A549 (cell line): ENCODE measurements around the gene OPRL1. TPM values are rescaled to one million over a fixed set of nuclear protein-coding genes. Genes with fewer than 3 reads are reported as not detected.

Experiments used
- ATAC-seq, 2 experiments: fragments of 200-7000 bp in 1 of 2; fragments of >200 bp in 1 of 2; cut with Nextera tagmentation in 1 of 2; cut with Tn5 transposase in 1 of 2; 3 replicates each; pipeline versions ENCODE4 v1.8.0 to v1.9.1; 2018 to 2020; ENCODE audit warnings: mild to moderate bottlenecking in 1 of 2, moderate library complexity in 1 of 2
- CTCF ChIA-PET: fragments of 300-600 bp; sonication (Branson Sonifier 250); formaldehyde crosslinking; extraction: SDS; loops from one replicate; lab custom pipeline; 2021; ENCODE audit warnings: antibody characterized with exemption, inconsistent platforms; lab: Yijun Ruan, JAX
- POLR2A ChIA-PET: fragments of 350-600 bp; formaldehyde crosslinking; extraction: SDS; loops from one replicate; lab custom pipeline; 2021; ENCODE audit warnings: antibody characterized with exemption, inconsistent platforms; lab: Yijun Ruan, JAX
- DNase-seq, 2 experiments: peaks; one replicate each; pipeline versions ENCODE4 v3.0.0 to v3.0.0-alpha.2; 2011 to 2016; ENCODE audit warnings: low read depth in 1 of 2, low spot score in 1 of 2
- FAIRE-seq: peaks from 2 replicates; lab custom pipeline; 2011; peaks lifted over from hg19 to GRCh38; lab: Jason Lieb, UNC
- H3K27ac ChIP-seq, 2 experiments: fragments of >200 bp; sonication (Bioruptor Twin); formaldehyde crosslinking; 3 replicates each; pipeline ENCODE4 v1.5.1; 2016 to 2017
- H3K4me1 ChIP-seq: fragments of >200 bp; sonication (Bioruptor Twin); formaldehyde crosslinking; 3 replicates; pipeline ENCODE4 v1.6.1; 2016
- H3K4me2 ChIP-seq: fragments of >200 bp; sonication (Bioruptor Twin); formaldehyde crosslinking; 3 replicates; pipeline ENCODE4 v1.6.1; 2016
- H3K4me3 ChIP-seq: fragments of >200 bp; sonication (Bioruptor Twin); formaldehyde crosslinking; 3 replicates; pipeline ENCODE4 v1.5.1; 2016
- H3K9me3 ChIP-seq: fragments of >200 bp; sonication (Bioruptor Twin); formaldehyde crosslinking; 3 replicates; pipeline ENCODE4 v1.6.1; 2016
- CBX8 ChIP-seq: fragments of 200-600 bp; sonication (generic); IDR thresholded peaks from 2 replicates; pipeline ENCODE4 v1.6.1; 2016
- CHD2 ChIP-seq: fragments of 150-350 bp; IDR thresholded peaks from 2 replicates; pipeline ENCODE4 v1.6.1; 2014; ENCODE audit warnings: low read length; ENCODE audit not compliant: partially characterized antibody
- CTCF ChIP-seq: fragments of >200 bp; sonication (Bioruptor Twin); formaldehyde crosslinking; IDR thresholded peaks from 3 replicates; pipeline ENCODE4 v1.5.1; 2016
- E2F6 ChIP-seq: IDR thresholded peaks from 2 replicates; pipeline ENCODE4 v1.6.1; 2012; ENCODE audit warnings: low read depth, borderline replicate concordance
- EHF ChIP-seq: fragments of 250-450 bp; sonication (Bioruptor Pico); IDR thresholded peaks from 2 replicates; pipeline ENCODE4 v1.5.0; 2020; ENCODE audit warnings: mild to moderate bottlenecking
- ESRRA ChIP-seq: fragments of 150-350 bp; IDR thresholded peaks from 2 replicates; pipeline ENCODE4 v1.6.1; 2014; ENCODE audit warnings: mild to moderate bottlenecking, low read length, borderline replicate concordance
- FOSB ChIP-seq: fragments of 250-450 bp; sonication (Bioruptor Pico); IDR thresholded peaks from 2 replicates; pipeline ENCODE4 v1.5.0; 2020; ENCODE audit warnings: mild to moderate bottlenecking, moderate library complexity
- HDAC2 ChIP-seq: fragments of 200-600 bp; sonication (generic); IDR thresholded peaks from 2 replicates; pipeline ENCODE4 v1.6.1; 2016
- HES2 ChIP-seq: fragments of >200 bp; sonication (Bioruptor Twin); formaldehyde crosslinking; IDR thresholded peaks from 2 replicates; pipeline ENCODE4 v1.6.1; 2016
- JUN ChIP-seq, 2 experiments: fragments of >200 bp; sonication (Bioruptor Twin); formaldehyde crosslinking; IDR thresholded peaks; 2 replicates in 1 of 2; 3 replicates in 1 of 2; pipeline ENCODE4 v1.6.1; 2016 to 2017
- MAZ ChIP-seq: fragments of 150-350 bp; IDR thresholded peaks from 2 replicates; pipeline ENCODE4 v1.6.1; 2014; ENCODE audit warnings: antibody characterized with exemption, low read depth, low read length, borderline replicate concordance
- MYC ChIP-seq: IDR thresholded peaks from 2 replicates; pipeline ENCODE4 v1.6.1; 2012; ENCODE audit warnings: mild to moderate bottlenecking, inconsistent platforms, low read length, improper control_type of control experiment, borderline replicate concordance
- PBX3 ChIP-seq: IDR thresholded peaks from 2 replicates; pipeline ENCODE4 v1.6.1; 2012
- POLR2A ChIP-seq: IDR thresholded peaks from 2 replicates; pipeline ENCODE4 v1.6.1; 2012; ENCODE audit warnings: mild to moderate bottlenecking, low read length
- POLR2AphosphoS2 ChIP-seq: conservative IDR thresholded peaks from 2 replicates; pipeline ENCODE4 v1.6.1; 2012; ENCODE audit warnings: low read length, improper control_type of control experiment, inconsistent platforms
- RARB ChIP-seq: fragments of 250-450 bp; sonication (Bioruptor Pico); IDR thresholded peaks from 2 replicates; pipeline ENCODE4 v1.8.0; 2021; ENCODE audit warnings: mild to moderate bottlenecking, moderate library complexity
- REST ChIP-seq: fragments of 200-600 bp; sonication (generic); IDR thresholded peaks from 2 replicates; pipeline ENCODE4 v1.6.1; 2016; ENCODE audit warnings: antibody characterized with exemption, mild to moderate bottlenecking, moderate library complexity
- RNF2 ChIP-seq: fragments of 200-600 bp; sonication (generic); IDR thresholded peaks from 2 replicates; pipeline ENCODE4 v1.6.1; 2016; ENCODE audit warnings: low read depth, mild to moderate bottlenecking, antibody characterized with exemption, moderate library complexity, borderline replicate concordance
- SREBF2 ChIP-seq: fragments of 450-650 bp; IDR thresholded peaks from 2 replicates; pipeline ENCODE4 v1.6.1; 2014; ENCODE audit warnings: mild to moderate bottlenecking, moderate library complexity
- TP53 ChIP-seq: fragments of 250-450 bp; sonication (Bioruptor Pico); IDR thresholded peaks from 2 replicates; pipeline ENCODE4 v1.5.0; 2021; ENCODE audit warnings: mild to moderate bottlenecking, moderate library complexity
- USF2 ChIP-seq: fragments of 450-650 bp; IDR thresholded peaks from 2 replicates; pipeline ENCODE4 v1.6.1; 2014; ENCODE audit warnings: antibody characterized with exemption
- ZC3H11A ChIP-seq: fragments of 450-650 bp; IDR thresholded peaks from 2 replicates; pipeline ENCODE4 v1.6.1; 2014; ENCODE audit warnings: antibody characterized with exemption, mild to moderate bottlenecking
- WGBS: methylation state at CpG from one replicate; pipeline ENCODE4 v1.1.6; 2017; ENCODE audit errors: missing lambda C conversion rate; 5-methylcytosine and 5-hydroxymethylcytosine counted together
- polyA plus RNA-seq, 4 experiments: library from polyadenylated mRNA; depleted of rRNA in 3 of 4; stranded (reverse); fragments of >200 nt; fragmentation: RNase III in 1 of 4; extraction: RNeasy Plus Mini Kit Qiagen cat#74134 plus additional on column Dnase treatment in 1 of 4; gene quantifications; 2 replicates in 3 of 4; 3 replicates in 1 of 4; pipeline ENCODE4 v1.2.3, GENCODE V29; 2011 to 2017

Gene OPRL1
- polyA plus RNA-seq, 2 of the 4 experiments (the other 2 are of a cell fraction), result 0.54 to 1.2 TPM

GRCh38 chr20:64115171-64115911 is 35.5 kb downstream of the OPRL1 start:
- FAIRE-seq (no peak), ATAC-seq (no peak)
- H3K27ac ChIP-seq, result no peak overlapping the region
- H3K9me3 ChIP-seq, result no peaks in the 10 kb centered on the region
- TF ChIP-seq TP53 (CRISPR knock-in tag) (no peak), USF2 (no peak), E2F6 (no peak), POLR2AphosphoS2 (no peak), HDAC2 (no peak), ESRRA (no peak), MYC (no peak), FOSB (CRISPR knock-in tag) (no peak), MAZ (no peak), REST (no peak), CBX8 (no peak), EHF (no peak), PBX3 (no peak), POLR2A (no peak), CTCF (no peak), RARB (CRISPR knock-in tag) (no peak)
- TF ChIP-seq, all 56 proteins: peak for 0
- DNase-seq, result no peak
- ChIA-PET CTCF (interaction anchor here (1.3 to 7.6 kb wide), 6 partner anchors 9 to 77 kb away, joined by 3 to 58 read pairs (median 7); partner anchors contain the start of genes LKAAEAR1 and NPBWR2), POLR2A (interaction anchor here (1.3 kb wide), 1 partner anchor 32 kb away, joined by 4 read pairs; the partner anchor contains the start of gene LKAAEAR1)
- 61% methylated on average over 13 of the region's 14 CpGs for WGBS
- no peak overlapping the region for H3K4me3 ChIP-seq
- H3K4me2 ChIP-seq, result no peak overlapping the region
- H3K4me1 ChIP-seq, result no peaks in the 10 kb centered on the region

GRCh38 chr20:64116016-64116415 is 36.1 kb downstream of the OPRL1 start:
- Histone ChIP-seq H3K27ac (no peak overlapping the region), H3K9me3 (no peaks in the 10 kb centered on the region), H3K4me3 (no peak overlapping the region), H3K4me2 (no peak overlapping the region), H3K4me1 (no peaks in the 10 kb centered on the region)
- DNase-seq (no peak), FAIRE-seq (no peak), ATAC-seq (no peak)
- WGBS, result 75% methylated on average over 20 of the region's 21 CpGs
- CTCF ChIA-PET, result interaction anchor here (0.6 to 7.6 kb wide), 9 partner anchors 9 to 136 kb away, joined by 3 to 58 read pairs (median 4); partner anchors contain the start of genes LKAAEAR1 and NPBWR2
- POLR2A ChIA-PET, result interaction anchor here (1.3 kb wide), 1 partner anchor 32 kb away, joined by 4 read pairs; the partner anchor contains the start of gene LKAAEAR1
- TF ChIP-seq HES2 (no peak), JUN (IDR thresholded peaks at IDR 0.05) (no peak), ESRRA (no peak), RNF2 (no peak), FOSB (CRISPR knock-in tag) (no peak), USF2 (no peak), CTCF (no peak), RARB (CRISPR knock-in tag) (no peak), SREBF2 (no peak), ZC3H11A (no peak), CHD2 (no peak), PBX3 (no peak)
